HG02759 (cell line): ENCODE results near the gene MRPL14.
A peak's percentile ranks its signal among the peaks of the same experiment; 100 is the strongest.
"Not testable (repeated sequence)": the region's sequence is repeated elsewhere in the genome, so short reads cannot be mapped to it uniquely, and the experiment has no call there.

Experiments used
- ATAC-seq: cut with Tn5 transposase; IDR thresholded peaks from one replicate; pipeline ENCODE4 v1.9.1; 2021; ENCODE audit warnings: mild to moderate bottlenecking, moderate library complexity; ENCODE audit not compliant: unreplicated experiment

The MRPL14 gene

DNA sequence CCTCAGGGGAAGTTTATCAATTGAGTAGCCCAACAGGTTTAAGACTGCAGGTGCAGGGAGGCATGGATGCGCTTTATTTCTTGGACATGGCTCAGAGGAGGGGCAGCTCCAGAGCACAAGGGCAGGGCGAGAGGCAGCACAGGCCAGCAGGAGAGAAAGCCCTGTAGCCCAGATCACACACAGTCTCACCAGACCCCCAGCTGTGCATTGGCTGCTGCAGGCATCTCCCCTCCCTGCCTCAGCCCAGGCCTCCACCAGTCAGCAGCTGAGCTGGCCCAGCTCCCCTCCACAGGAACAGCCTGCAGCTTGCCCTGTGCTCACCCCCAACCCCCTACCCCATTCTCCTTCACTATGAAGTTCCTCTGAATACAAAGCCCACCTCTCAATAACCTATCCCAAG, 24.7 kb downstream of the MRPL14 start:
- no peak for ATAC-seq

DNA sequence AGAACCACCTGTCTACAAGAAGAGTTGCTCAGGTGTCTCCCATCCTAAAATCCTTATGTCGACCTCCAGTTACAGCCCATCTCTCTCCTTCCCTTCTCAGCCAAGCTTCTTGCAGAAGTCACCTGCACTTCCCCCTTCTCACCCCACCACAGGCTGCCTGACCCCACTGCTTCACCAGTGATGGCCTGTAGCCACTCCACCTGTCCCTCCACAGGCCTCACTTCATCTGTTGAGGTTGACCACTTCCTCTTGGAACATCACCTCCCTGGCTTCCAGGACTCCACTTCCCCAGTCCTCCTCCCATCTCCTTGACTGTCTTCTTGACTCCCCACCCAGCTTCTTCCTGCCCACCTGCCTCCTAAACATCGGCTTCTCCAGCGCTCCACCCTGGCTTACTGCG, 25.4 kb downstream of the MRPL14 start:
- ATAC-seq, result no peak

DNA sequence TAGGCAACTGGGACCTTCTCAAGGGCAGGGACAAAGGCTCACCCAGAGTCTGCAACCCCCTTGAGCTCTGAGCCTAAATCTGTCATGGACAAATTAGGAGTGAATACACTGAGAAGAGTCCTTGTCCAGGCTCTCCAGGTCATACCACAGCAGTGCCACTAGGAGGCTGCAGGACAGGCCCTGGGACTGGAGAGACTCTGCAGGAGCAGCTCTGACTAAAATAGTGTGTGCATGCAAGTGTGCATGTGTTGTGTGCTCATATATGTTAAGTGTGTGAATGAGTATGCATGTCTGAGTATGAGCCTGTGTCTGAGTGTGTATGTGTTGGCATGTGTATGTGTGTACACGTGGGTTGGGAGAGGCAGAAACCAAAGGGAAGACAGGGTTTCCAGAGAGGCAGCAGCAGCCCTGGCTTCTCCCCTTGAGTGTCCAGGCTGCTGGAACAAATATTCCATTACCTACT, 27.1 kb downstream of the MRPL14 start:
- no peak for ATAC-seq

DNA sequence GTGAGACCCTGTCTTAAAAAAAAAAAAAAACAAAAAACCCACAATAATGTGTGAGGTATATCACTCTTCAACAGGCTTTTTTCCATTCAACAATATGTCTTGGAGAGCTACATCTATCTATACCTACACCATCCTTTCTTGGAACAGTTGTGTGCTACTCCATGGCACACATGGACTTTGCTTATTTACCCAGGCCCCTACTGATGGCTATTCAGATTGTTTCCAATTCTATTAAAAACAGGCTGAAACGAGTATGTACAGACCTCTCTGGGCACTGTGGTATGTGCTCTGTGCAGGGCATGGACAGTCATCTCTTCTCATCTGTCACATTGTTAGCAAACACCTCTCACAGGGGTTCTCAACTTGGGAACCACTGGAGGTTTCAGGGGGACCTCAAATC, 28.1 kb downstream of the MRPL14 start:
- ATAC-seq, result no peak

DNA sequence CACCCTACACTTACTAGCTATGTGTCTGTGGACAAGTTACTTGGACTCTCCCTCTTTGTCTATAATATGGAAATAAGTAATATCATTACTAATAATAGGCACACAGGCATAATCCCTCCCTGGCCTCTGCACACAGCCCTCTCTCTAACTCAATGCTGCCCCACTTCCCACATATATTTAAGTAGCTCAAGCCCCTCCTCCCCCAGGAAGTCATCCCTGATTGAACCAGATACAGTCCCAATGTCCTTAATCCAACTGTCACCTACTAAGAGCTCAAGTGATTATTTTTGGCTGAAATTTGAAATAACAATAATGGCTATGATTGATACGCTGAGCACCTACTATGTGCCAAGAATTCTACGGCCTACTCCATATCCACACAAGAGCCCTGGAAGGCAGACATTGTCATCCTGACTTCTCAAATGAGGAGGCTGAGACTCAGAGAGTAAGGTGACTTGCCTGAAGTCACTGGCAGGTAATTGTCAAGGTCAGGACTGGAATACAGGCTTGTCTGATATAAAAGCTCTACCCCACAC, 29.4 kb downstream of the MRPL14 start:
- ATAC-seq, result no peak

DNA sequence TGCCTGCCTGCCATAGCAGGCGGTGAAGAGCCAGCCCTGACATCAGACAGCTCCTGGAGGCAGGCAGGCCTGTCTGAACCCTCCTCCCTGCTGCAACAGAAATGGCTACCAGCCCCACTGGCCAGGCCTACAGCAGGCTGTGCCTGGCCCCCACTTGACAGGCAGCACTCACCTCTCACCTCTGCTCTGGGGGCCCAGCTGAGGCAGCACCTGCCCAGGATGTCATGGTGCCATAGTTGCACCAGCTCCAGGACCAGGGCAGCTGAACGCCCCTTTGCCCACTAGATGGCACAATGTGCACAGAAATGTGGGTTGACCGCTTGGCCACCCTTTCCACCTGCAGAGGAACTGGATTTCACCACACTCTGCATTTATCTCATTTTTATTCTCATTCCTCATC, 30.6 kb downstream of the MRPL14 start:
- peak; percentile 63 for ATAC-seq

DNA sequence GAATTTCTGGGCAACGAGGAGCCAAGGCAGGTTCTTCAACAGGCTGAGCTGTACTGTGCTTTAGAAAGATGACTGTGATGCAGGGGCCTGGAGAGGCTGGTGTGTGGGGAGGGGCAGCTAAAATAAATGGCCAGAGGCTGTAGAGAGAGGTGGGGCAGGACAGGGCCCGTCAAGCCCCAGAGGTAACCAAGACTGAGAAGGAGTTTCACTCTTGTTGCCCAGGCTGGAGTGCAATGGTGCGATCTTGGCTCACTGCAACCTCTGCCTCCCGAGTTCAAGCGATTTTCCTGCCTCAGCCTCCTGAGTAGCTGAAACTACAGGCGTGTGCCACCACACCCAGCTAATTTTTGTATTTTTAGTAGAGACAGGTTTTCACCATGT, 32.0 kb downstream of the MRPL14 start:
- not testable (repeated sequence) for ATAC-seq

DNA sequence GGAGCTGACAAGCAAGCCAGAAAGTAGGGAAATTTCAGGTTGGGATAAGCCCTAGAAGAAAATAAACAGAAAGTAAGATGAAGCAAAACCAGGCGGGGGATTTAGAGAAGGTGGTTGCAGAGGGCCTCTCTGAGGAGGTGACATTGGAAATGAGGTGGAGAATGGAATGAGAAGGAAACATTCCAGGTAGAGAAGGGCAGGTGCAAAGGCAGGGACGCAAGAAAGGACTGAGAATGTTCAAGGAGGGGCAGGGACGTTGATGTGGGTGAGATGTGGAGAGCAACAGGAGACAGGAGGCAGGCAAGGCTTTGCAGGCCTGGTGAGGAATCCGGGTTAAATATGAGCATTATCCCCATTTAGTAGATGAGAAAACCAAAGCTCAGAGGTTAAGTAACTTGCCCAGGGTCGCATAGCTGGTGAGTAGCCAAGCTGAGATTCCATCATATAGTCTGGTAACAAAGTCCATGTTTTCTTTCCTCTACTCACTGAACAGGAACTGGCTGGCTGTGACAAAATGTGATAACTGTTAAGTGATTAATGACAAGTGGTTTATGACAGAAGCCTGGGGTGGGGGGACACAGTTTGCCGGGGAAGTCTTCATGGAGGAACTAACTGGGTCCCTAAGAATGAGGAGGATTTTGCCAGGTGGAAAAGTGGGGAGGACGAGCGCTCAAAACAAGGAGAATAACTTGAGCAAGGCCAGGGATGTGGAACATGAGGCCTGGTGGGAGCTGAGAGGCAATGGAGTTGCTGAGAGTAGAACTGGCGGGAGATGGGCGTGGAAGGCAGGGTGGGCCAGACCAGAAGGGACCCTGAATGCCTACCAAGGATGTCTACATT, 32.6 kb downstream of the MRPL14 start:
- ATAC-seq, result no peak

DNA sequence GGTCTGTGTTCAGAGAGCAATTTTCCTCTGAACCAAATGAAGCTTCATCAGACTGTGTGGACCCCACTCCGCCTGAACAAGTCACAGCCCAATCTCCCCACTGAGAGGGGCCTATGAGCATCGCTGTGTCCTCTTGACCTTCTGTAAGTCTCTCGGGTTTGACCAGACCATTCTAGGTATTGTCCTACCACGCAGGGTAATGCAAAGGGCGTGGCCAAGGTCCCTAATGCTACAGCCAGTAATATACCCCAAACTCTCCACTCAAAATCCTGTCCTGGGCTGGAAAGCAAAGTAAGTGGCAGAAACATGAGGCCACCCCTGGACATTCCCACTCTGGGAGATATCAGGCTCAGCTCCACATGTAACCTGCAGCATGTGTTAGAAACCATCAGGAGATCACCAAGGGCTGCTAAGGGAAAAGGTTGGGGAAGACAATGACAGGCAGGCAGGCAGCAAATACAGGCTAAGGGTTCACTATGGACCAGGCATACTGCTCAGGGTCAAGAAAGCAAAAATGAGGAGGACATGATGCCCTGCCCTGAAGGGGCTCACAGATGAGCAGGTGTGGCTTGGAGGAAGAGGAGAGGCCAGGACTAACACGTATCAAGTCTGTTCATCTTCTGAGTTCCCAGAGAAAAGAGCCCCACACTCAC, 33.4 kb downstream of the MRPL14 start:
- no peak for ATAC-seq

DNA sequence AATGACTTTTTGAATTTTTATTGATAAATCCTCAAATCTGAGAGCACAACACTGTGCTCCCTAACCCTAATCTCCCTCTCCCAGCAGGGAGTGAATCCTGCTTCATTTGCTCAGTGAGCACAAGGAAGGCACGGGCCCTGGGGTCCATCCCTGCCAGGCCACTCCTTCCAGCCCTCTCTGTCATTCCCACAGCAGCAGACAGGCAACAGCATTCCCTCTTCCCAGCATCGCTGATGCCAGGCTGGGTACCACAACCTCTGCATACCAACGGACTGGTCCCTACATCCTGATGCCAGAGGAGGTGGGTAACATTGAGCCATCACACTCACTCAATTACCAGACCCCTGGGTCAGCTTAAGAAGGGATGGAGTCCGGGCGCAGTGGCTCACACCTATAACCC, 34.2 kb downstream of the MRPL14 start:
- ATAC-seq, result no peak

DNA sequence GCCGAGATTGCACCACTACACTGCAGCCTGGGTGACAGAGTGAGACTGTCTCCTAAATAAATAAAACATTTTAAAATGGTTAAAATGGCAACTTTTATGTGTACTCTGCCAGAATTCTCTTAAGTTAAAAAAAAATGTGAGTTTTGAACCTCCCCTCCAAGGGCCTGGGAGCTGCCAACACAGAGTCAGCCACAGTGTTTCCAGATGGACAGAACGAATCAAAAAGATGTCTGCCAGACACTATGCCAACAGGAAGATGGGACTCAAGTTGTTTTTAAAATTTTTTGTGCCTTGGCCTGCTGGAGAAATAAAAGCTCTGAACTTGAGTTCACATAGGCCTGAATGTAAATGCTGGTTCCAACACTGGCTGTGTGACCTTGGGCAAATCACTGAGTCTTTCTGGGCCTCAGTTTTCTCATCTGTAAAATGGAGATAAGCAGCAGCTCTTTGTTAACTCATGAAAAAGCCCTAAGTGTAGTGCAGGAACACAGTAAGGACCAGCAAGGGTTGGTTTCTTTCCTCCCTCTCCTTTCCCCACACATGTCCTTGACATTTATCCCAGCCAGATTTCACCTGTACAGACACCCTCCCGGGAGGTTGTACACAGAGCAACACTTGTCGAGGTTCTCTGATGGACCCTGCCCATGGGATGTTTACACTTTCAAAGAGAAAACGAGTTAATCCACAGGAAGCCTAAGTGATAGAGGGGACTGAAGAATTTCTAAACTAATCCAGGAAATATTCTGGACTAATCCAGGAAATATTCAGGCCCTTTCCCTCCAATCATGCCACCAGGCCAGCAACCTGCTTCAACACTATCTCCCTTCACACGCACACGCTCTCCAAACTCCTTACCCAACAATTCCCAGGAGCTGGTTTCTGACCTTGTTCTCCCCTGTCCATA, 35.0 kb downstream of the MRPL14 start:
- no peak for ATAC-seq

DNA sequence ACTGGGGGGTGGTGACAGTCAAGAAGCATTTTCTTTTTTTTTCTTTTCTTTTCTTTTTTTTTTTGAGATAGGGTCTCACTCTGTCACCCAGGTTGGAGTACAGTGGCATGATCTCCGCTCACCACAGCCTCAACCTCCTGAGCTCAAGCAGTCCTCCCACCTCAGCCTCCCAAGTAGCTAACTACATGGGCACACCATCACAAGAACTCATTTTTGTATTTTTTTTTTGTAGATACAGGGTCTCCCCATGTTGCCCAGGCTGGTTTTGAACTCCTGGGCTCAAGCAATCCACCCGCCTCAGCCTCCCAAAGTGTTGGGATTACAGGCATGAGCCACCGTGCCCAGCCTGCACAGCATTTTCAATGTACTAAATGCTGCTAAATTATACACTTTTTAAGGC, 35.9 kb downstream of the MRPL14 start:
- not testable (repeated sequence) for ATAC-seq

DNA sequence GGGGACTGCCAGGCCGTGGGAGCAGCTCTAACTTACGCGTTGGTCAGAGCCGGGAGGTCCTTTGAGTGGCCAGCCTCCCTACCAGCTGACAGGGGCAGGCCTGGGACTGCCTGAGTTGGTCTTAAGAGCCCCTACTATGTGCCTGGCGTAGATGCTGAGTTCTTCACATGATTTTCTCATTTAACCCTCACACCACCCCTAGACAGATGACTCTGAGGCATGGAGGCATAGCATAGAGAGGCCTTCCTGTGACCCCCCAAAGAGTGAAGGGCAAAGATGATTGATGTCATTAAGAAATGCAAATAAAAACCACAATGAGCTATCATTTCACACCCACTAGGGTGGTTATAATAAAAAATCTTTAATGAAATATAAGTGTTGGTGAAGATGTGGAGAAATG, 36.8 kb downstream of the MRPL14 start:
- ATAC-seq, result no peak

DNA sequence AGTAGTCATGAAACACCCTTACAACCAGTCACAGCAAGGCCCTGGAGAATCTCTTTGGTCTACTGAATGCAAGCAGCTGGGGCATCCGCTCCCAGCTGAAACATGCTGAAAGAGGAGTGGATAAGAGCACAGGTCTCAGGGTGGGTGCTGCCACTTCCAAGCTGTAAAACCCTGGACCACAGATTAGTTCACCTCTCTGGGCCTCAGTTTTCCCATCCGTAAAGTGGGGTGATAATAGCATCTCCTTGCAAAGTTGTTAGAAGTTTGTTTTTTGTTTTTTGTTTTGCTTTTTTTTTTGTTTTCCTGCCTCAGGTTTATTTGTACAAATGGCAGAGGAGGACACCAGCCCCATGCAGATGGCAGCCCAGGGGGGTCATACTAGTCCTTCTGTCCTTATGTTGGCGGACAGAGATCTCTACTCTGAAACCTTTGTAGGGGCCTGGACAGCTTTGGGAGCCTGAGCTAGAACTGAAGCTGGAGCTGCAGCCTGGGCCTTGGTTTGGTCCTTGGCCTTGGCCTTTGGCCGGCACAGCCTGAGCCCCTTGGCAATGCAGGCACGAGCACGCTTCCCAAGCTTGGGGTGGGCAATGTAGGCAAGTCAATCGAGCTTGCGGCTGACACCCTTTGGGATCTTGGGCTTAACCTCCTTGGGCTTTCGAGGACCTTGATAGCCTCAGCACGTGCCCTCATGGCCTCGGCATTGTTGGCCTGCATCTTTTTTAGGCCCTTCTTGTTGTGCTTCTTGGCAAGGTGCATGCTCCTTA, 38.2 kb downstream of the MRPL14 start:
- ATAC-seq, result no peak

DNA sequence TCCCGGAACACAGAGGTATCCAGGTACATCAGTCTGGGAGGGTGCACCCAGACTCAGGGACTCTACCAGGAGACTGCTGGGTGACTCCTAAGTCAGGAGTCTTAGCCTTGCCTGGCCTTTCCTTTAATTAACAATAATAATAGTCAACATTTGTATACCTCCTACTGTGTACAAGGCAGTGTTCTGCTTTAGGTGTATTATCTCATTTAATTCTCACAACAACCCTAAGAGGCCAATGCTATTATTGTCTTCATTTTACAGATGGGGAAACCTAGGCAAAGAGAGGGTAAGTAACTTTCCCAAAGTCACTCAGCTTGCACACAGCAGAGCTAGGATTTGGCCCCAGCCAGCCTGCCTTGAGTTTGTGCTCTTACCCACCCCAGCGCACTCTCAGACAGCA, 39.6 kb downstream of the MRPL14 start:
- ATAC-seq, result no peak

DNA sequence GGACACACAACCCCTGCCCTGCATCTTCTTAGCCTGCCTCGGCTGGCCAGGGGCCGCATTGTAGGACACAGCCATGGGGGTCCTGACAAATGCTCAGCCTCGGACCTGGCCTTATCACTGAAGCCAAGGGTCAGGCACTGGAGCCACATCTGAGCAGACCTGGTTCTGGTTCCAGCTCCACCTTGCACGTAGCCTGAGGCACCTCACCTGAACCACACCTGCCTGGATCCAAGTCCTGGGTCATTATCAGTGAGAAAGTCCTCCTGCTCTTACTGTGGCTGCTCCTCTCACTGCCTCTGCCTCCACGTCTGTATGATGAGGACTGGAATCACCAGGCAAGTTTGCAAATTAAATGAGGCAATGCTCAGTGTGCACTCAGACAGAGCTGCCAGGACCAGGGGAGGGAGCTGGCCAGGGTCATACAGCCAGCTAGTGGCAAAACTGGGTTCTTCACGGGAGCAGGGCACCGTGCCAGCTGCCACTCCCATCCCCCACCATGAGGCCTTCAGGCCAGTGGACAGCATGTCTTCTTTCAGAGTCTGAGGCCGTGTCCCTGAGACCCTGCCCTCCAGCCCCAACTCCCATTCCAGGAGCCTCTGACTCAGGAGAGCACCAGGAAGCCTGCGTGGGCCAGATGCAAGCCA, 40.2 kb downstream of the MRPL14 start:
- ATAC-seq, result no peak

DNA sequence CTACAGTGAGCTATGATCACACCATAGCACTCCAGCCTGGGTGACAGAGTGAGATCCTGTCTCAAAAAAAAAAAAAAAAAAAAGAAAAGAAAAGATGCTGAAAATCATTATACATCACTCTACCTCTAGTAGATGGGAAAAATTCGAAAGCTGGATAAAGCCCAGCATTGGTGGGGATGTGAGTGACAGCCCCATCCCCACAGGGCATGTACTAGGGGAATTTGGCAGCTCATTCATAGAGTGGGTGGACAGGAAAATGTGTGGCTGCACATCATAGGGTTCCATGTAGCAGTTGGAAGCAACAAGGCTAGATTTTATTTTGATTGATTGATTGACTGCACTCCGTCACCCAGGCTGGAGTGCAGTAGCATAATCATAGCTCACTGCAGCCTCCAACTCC, 42.0 kb downstream of the MRPL14 start:
- ATAC-seq, result no peak

DNA sequence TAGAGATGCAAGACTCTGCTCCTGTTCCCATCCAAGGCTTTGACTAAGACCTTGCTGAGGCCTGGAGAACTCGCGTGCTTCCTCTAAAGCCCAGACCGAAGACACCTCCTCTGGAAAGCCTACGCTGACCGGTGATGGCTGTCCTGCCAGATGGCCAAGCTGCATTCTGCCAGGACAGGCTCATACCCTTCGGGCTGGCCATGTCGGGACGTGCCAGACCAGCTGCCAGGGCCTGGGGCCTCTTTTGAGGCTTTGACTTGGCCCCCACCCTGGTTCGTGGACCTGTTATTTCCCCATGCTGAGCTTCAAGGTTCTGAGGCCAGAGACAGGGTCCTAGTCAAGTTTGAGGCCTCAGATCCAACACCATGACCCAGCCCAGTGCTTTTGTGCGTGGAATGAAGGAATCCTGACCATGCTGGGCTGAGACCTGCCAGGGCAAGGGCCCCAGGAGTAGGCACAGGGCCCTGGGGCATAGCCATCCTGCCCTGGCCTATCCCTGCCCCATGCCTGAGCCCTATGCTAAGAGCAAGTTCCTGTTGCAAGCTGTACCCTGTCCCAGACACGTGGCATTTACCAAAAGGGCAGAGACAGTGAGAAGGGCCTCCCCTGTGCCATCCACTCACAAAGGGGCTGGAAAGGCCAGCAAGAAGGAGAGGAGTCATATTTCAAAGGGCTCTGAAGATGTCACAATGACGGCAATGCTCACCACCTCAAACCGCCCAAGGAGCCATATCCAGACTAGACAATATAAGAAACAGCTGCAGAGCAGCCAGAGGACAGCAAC, 42.8 kb downstream of the MRPL14 start:
- ATAC-seq, result no peak

DNA sequence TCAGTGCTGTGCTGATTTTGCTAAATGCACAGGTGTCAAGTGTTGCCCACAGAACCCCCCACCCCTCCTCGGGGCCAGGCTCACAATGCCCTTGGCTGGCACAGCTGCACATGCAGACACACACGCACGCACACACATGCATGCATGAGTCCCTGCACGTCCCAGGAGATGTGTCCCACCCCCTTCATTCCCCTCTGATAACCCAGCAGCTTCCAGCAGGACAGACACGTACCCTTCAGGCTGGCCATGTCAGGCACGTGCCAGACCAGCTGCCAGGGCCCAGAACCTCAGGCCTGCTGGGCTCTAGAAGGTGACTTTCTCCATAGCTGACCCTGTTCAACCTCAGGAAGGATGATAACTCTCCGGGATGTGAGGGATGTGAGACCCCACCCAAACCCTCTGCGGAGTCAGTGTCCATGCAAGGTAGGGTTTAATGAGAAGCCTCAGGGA, 44.4 kb downstream of the MRPL14 start:
- no peak for ATAC-seq
